PC-3 (cell line): ENCODE measurements around the gene PCGF2.
"Not testable (repeated sequence)": the region's sequence is repeated elsewhere in the genome, so short reads cannot be mapped to it uniquely, and the experiment has no call there.

Experiments used
- EZH2 ChIP-seq: fragments of 300-600 bp; sonication (generic); IDR thresholded peaks from one replicate; pipeline ENCODE4 v1.6.1; 2017; ENCODE audit warnings: antibody characterized with exemption, mild to moderate bottlenecking, low read length; ENCODE audit not compliant: unreplicated experiment
- EZH2phosphoT487 ChIP-seq: fragments of 300-600 bp; sonication (generic); IDR thresholded peaks from 2 replicates; pipeline ENCODE4 v1.6.1; 2018; ENCODE audit warnings: mild to moderate bottlenecking, antibody characterized with exemption, low read length, borderline replicate concordance
- TF ChIP-seq, protein P1 (sequence below): fragments of 300-600 bp; sonication (generic); conservative IDR thresholded peaks from 2 replicates; pipeline ENCODE4 v1.5.1; 2017; ENCODE audit warnings: antibody characterized with exemption, low read depth, mild to moderate bottlenecking, low read length

DNA sequence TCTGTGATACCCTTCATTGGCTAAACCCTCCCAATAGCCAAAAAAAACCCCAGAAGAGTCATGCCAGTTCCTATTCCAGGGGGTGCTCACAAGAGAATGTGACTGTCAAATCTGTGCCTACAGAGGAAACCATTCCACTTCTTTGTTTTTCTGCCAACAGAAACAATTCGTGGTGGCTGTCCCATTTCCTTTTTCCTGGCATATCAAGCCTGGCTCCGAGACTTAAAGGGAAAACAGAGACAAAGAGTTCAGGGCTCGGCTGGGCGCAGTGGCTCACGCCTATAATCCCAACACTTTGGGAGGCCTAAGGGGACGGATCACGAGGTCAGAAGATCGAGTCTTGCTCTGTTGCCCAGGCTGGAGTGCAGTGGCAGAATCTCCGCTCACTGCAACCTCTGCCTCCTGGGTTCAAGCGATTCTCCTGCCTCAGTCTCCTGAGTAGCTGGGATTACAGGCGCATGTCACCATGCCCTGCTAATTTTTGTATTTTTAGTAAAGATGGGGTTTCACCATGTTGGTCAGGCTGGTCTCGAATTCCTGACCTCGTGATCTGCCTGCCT, 42.1 kb upstream of the PCGF2 start:
- TF ChIP-seq, protein P1, sequence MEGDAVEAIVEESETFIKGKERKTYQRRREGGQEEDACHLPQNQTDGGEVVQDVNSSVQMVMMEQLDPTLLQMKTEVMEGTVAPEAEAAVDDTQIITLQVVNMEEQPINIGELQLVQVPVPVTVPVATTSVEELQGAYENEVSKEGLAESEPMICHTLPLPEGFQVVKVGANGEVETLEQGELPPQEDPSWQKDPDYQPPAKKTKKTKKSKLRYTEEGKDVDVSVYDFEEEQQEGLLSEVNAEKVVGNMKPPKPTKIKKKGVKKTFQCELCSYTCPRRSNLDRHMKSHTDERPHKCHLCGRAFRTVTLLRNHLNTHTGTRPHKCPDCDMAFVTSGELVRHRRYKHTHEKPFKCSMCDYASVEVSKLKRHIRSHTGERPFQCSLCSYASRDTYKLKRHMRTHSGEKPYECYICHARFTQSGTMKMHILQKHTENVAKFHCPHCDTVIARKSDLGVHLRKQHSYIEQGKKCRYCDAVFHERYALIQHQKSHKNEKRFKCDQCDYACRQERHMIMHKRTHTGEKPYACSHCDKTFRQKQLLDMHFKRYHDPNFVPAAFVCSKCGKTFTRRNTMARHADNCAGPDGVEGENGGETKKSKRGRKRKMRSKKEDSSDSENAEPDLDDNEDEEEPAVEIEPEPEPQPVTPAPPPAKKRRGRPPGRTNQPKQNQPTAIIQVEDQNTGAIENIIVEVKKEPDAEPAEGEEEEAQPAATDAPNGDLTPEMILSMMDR = not testable (repeated sequence)
- TF ChIP-seq EZH2phosphoT487, EZH2: not testable (repeated sequence)
